ENCODE measurements around the gene CSH1.
"Not testable (repeated sequence)": the region's sequence is repeated elsewhere in the genome, so short reads cannot be mapped to it uniquely, and the experiment has no call there.

The CSH1 gene

GRCh38 chr17:63928966-63929695 is 32.8 kb upstream of the CSH1 start:
- DNase-seq (ENCODE audit: low read depth in 2 of 2, low spot score in 1 of 2), result no peak

GRCh38 chr17:63928172-63928666 is 31.8 kb upstream of the CSH1 start:
- DNase-seq (ENCODE audit: low read depth in 2 of 2, low spot score in 1 of 2), result no peak

- DNase-seq (ENCODE audit: low read depth in 2 of 2, low spot score in 1 of 2), result no peak
These were observed 31.2 kb upstream of the CSH1 start for GRCh38 chr17:63927464-63928171.

GRCh38 chr17:63926164-63926563 is 29.8 kb upstream of the CSH1 start:
- DNase-seq (ENCODE audit: low read depth in 2 of 2, low spot score in 1 of 2), result no peak

GRCh38 chr17:63925615-63926014 is 29.2 kb upstream of the CSH1 start:
- no peak for DNase-seq (ENCODE audit: low read depth in 2 of 2, low spot score in 1 of 2)

GRCh38 chr17:63922402-63922801 is 26.0 kb upstream of the CSH1 start:
- DNase-seq (ENCODE audit: low read depth in 2 of 2, low spot score in 1 of 2), result not testable (repeated sequence)

- not testable (repeated sequence) for DNase-seq (ENCODE audit: low read depth in 2 of 2, low spot score in 1 of 2)
These were observed 24.4 kb upstream of the CSH1 start for GRCh38 chr17:63920779-63921178.

GRCh38 chr17:63920050-63920449 is 23.7 kb upstream of the CSH1 start:
- not testable (repeated sequence) for DNase-seq (ENCODE audit: low read depth in 2 of 2, low spot score in 1 of 2)

- peak; percentile 28 to 60 for DNase-seq (ENCODE audit: low read depth in 2 of 2, low spot score in 1 of 2)
These were observed 22.9 kb upstream of the CSH1 start for GRCh38 chr17:63919311-63919723.

- not testable (repeated sequence) for DNase-seq (ENCODE audit: low read depth in 2 of 2, low spot score in 1 of 2)
These were observed 22.5 kb upstream of the CSH1 start, which contains the start of gene GH1 for GRCh38 chr17:63918789-63919305. TSS of gene GH1 (minus strand) at chr17:63918839. CDS start at chr17:63918776, 63 bp downstream.

GRCh38 chr17:63918305-63918704 is 21.9 kb upstream of the CSH1 start:
- no peak for DNase-seq (ENCODE audit: low read depth in 2 of 2, low spot score in 1 of 2)

GRCh38 chr17:63917646-63918045 is 21.3 kb upstream of the CSH1 start:
- DNase-seq (ENCODE audit: low read depth in 2 of 2, low spot score in 1 of 2), result no peak

GRCh38 chr17:63917206-63917605 is 20.8 kb upstream of the CSH1 start:
- DNase-seq (ENCODE audit: low read depth in 2 of 2, low spot score in 1 of 2), result not testable (repeated sequence)

GRCh38 chr17:63916566-63917185 is 20.3 kb upstream of the CSH1 start:
- DNase-seq (ENCODE audit: low read depth in 2 of 2, low spot score in 1 of 2), result no peak

- not testable (repeated sequence) for DNase-seq (ENCODE audit: low read depth in 2 of 2, low spot score in 1 of 2)
These were observed 19.4 kb upstream of the CSH1 start for GRCh38 chr17:63915753-63916152.

- no peak for DNase-seq (ENCODE audit: low read depth in 2 of 2, low spot score in 1 of 2)
These were observed 18.1 kb upstream of the CSH1 start for GRCh38 chr17:63914471-63914870.

- peak; percentile 44 to 47 for DNase-seq (ENCODE audit: low read depth in 2 of 2, low spot score in 1 of 2)
These were observed 15.3 kb upstream of the CSH1 start for GRCh38 chr17:63911657-63912100.

GRCh38 chr17:63911041-63911635 is 14.8 kb upstream of the CSH1 start, which contains the start of gene CSHL1:
TSS of gene CSHL1 (minus strand) at chr17:63911258. CDS start at chr17:63911196, 62 bp downstream.
- no peak for DNase-seq (ENCODE audit: low read depth in 2 of 2, low spot score in 1 of 2)

GRCh38 chr17:63910096-63910495 is 13.7 kb upstream of the CSH1 start:
- DNase-seq (ENCODE audit: low read depth in 2 of 2, low spot score in 1 of 2), result no peak

GRCh38 chr17:63909586-63909985 is 13.2 kb upstream of the CSH1 start:
- DNase-seq (ENCODE audit: low read depth in 2 of 2, low spot score in 1 of 2), result not testable (repeated sequence)

All from stimulated activated CD8-positive, alpha-beta memory T cell treated with anti-CD3 and anti-CD28 coated beads, Interleukin-4, amount 100 ng/mL, for 1 hour (primary cell).